Hippocampal formation (tissue), 2 donors: ENCODE results near the gene RCCD1.
"Not testable (repeated sequence)": the region's sequence is repeated elsewhere in the genome, so short reads cannot be mapped to it uniquely, and the experiment has no call there.

ENCODE experiments used
- DNase-seq, 2 donors: peaks; one replicate each; lab custom pipeline; 2025; lab: John Stamatoyannopoulos, UW

The RCCD1 gene, protein sequence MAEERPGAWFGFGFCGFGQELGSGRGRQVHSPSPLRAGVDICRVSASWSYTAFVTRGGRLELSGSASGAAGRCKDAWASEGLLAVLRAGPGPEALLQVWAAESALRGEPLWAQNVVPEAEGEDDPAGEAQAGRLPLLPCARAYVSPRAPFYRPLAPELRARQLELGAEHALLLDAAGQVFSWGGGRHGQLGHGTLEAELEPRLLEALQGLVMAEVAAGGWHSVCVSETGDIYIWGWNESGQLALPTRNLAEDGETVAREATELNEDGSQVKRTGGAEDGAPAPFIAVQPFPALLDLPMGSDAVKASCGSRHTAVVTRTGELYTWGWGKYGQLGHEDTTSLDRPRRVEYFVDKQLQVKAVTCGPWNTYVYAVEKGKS

DNA sequence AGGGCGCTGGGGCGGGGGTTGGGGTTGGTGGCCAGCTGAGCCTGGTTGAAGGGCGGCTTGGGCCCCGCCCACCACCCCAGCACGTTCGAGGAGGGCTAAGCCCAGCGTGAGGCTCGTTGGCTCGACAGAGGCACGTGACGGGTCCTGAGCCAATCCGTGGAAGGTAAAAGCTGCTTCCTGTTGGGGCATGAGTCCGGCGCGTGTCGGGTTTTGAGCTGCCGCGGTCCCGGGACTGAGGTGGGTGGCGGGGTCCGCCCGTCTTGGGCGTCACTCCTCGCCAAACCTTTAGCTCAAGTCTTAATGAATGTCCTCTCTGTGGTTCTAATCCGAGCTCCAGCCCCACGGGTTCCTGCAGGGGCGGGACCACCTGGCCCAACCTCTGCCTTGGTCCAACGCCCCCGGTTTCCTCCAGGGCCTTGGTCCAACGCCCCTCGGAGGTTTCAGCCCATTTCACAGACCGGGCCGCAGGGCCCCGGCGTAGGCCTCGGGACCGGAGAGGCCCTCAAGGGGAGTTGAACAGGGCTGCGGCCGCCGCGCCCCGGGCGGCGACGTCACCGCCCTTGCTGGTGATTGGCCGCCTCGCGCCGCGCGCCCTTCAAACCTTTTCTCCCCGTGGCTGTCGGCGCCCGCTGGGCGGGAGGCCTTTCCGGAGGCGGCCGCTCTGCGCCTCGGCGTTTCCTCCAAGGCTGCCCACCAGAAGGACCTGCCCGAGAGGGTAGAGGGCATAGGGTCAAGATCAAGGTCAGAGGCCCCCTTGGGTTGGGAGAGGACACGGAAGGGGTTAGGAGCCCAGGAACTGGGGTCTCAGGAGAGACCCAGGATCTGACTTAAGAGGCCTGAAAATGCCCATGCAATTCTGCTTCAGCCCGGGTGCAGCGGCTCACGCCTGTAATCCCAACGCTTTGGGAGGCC is at the start of gene RCCD1:
TSS of gene RCCD1 (plus strand) at position 173 of the 912 bp plus-strand sequence. CDS start 1,851 bp downstream, outside the sequence.
- peak; percentile 86 to 92 for DNase-seq

DNA sequence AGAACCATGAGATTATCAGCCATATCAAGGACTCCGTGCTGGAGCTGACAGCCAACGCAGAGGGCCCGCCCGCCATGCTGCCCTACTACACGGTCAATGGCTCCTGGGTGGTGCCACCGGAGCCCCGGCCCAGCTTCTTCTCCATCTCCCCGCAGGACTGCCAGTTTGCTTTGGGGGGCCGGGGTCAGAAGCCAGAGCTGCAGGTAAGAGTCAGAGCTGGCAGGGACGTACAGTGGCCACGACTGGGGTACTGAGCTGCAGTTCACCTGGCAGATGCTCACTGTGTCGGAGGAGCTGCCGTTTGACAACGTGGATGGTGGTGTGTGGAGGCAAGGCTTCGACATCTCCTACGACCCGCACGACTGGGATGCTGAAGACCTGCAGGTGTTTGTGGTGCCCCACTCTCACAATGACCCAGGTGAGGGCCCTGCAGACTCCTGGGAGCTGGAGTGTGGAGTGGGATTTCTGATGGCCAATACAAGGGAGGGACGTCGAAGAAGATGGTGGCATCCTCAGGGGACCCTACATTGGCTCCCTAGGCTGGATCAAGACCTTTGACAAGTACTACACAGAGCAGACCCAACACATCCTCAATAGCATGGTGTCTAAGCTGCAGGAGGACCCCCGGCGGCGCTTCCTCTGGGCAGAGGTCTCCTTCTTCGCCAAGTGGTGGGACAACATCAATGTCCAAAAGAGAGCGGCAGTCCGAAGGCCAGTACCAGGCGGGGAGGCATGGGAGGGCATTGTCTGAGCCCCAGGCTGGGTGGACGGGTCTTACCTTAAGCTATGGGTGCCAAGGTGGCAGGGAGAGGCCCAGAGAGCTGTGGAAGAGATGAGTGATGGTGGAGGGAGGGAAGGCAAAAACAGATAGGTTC is 49.1 kb upstream of the RCCD1 start:
- DNase-seq: no peak

DNA sequence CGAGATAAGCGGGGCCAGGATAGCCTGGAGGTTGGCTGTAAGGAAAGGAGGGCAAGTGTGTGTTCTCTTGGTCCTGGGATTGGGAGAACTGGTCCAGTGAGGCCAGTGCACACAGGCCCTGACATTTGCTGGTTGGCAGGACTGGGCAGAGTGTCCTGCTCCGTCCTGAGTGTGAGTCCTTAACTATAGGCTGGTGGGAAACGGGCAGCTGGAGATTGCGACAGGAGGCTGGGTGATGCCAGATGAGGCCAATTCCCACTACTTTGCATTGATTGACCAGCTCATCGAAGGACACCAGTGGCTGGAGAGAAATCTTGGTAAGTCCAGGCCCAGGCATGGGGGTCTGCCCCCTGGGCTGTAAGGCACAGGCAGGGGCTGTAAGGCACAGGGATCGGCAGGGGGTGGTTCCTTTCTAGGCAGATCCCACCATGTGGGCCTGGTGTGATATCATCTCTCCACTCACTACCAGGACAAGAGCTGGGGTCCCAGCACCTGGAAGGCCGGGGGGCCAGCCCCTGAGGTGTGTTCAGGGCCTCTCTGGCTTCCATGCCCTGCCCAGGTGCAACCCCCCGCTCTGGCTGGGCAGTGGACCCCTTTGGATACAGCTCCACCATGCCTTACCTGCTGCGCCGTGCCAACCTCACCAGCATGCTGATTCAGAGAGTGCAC is 48.4 kb upstream of the RCCD1 start:
- no peak for DNase-seq

DNA sequence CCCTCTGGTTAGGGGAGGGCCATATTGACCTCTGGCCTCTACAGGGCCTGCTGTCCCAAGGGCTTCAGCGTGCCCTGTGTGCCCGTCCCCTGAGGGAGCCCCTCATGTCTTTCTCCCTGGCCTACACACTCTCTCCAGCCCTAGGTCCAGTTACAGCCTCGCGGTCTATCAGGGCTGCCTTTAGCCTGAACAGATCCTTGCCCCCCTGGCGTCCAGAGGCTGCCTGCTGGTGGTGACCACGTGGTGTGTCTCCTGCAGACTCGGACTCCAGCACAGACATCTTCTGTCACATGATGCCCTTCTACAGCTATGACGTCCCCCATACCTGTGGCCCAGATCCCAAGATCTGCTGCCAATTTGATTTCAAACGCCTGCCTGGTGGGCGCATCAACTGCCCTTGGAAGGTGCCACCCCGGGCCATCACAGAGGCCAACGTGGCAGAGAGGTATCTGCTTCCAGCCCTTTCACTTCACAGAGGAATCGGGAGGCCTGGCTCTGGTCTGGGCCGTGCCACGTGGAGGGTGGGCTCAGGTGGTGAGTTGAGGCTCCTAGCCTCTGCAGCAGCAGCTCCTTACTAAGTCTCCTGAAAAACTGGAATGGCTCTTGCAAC is 47.5 kb upstream of the RCCD1 start:
- no peak for DNase-seq

DNA sequence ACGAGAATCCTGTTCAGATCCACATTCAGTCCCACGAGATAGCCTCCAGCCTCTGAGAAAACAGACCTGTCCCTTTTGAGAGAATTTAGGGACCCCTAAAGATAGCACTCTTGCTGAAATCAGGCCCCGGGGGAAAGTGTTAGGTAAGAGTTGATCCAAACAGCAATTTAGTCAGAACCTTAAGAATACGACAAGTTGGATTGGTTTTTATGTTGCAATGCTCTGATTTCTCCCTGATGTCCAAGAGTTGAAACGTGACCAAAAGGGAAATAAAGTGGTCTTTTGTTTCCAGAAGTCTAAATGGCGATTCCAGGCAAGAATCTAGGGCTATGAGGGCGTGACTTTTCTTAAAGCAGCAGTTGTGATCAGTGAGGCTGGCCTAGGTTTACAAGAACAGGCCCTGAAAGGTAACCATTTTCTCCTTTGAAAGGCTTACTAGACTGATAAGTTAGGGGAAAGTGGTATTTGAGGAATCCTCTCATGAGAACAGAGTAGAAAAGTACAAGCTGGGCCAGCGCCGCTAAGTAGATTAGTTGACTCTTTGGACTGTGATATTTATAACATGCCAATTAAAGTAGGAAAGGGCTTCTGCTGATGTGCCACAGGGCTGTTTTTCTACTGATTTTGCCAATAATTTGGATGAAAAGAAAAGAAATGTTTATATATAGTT is 46.7 kb upstream of the RCCD1 start:
- DNase-seq: peak in 1 of 2 donors; percentile 21

DNA sequence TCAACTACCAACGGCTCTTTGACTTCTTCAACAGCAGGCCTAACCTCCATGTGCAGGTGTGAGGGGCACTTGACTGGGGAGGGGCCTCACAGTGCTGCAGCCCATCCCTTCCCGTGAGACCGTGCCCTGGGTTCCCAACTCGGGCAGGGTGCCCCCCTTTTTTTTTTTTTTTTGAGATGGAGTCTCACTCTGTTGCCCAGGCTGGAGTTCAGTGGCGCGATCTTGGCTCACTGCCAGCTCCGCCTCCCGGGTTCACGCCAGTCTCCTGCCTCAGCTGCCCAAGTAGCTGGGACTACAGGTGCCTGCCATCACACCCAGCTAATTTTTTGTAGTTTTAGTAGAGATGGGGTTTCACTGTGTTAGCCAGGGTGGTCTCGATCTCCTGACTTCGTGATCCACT is 45.2 kb upstream of the RCCD1 start:
- DNase-seq: not testable (repeated sequence)

DNA sequence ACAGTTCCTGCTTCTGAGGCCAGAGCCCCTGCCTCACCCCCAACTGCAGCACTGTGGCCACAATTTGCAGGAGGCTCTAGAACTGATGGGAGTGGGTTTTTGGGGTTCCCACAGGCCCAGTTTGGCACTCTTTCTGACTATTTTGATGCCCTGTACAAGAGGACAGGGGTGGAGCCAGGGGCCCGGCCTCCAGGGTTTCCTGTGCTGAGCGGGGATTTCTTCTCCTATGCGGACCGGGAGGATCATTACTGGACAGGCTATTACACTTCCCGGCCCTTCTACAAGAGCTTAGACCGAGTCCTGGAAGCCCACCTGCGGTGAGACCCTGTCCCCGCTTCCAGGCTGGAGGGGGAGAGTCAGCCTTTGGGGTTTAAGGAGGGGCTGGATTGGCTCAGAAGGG is 44.7 kb upstream of the RCCD1 start:
- DNase-seq: no peak

DNA sequence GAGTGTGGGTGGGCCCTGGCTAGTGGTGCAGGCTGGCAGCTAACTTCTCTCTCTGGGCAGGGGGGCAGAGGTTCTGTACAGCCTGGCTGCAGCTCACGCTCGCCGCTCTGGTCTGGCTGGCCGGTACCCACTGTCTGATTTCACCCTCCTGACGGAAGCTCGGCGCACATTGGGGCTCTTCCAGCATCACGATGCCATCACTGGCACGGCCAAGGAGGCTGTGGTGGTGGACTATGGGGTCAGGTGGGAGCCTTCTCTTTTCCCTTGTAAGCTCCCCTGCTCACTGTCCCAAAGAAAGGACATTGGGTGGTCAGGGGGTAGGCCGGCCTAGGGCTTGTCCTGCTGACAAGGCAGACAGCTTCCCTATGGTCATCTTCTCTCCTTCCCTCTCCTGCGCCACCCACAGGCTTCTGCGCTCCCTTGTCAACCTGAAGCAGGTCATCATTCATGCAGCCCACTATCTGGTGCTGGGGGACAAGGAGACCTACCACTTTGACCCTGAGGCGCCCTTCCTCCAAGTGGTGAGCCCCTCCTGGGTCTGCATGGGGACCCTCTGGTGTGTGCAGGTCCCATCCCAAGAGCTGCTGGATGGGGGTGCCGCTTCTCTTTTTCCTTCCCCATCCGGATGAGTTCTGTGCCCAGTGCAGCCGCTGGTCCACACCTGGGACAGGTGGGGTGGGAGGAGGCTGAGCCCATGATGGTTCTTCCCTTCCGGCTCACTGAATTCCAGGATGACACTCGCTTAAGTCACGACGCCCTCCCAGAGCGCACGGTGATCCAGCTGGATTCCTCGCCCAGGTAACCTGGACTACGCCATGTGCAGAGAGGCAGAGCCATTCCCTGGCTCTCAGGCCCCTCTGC is 44.0 kb upstream of the RCCD1 start:
- DNase-seq: no peak

DNA sequence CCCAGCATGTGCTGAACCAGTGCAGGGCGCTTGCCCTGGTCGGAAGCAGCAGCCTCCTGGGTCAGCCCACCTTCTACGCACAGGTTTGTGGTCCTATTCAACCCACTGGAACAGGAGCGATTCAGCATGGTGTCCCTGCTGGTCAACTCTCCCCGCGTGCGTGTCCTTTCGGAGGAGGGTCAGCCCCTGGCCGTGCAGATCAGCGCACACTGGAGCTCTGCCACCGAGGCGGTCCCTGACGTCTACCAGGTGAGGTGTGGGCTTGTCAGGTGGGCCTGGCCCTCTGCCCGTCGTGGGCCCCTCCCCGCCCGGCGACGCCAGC is 43.4 kb upstream of the RCCD1 start:
- no peak for DNase-seq

DNA sequence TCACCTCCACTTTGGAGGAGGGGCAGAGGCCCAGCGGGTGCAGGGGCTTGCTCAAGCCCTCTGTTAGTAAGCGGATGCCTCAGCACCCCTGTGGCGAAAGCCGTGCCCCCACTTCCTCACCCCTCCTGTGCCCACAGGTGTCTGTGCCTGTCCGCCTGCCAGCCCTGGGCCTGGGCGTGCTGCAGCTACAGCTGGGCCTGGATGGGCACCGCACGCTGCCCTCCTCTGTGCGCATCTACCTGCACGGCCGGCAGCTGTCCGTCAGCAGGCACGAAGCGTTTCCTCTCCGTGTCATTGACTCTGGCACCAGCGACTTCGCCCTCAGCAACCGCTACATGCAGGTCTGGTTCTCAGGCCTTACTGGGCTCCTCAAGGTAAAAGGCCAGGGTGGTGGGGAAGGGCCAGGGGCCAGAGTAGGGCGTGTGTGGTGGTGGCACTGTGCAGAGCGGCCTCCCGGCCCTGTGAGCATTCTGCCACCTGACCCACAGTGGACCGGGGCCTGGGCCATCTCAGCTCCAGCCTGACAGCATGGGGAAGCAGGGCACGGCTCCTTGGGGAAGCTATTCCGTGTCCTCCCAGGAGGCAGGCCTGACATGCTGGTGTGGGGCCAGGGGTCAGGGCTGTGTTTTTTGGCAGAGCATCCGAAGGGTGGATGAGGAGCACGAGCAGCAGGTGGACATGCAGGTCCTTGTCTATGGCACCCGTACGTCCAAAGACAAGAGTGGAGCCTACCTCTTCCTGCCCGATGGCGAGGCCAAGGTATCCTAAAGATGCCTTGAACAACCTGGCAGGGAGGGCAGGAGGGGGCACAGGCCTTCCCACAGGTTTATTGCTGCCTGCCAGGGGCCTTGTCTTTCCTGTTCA is 42.5 kb upstream of the RCCD1 start:
- no peak for DNase-seq

DNA sequence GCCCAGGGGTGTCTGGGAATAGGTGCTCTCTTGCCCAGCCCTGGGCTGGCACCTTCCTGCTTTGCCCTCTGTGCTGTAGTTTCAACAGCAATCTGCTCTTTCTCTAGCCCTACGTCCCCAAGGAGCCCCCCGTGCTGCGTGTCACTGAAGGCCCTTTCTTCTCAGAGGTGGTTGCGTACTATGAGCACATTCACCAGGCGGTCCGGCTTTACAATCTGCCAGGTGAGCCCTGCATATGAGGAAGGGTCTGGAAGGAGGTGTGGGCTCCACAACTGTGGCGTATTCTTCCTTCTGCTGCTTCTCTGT is 42.0 kb upstream of the RCCD1 start:
- no peak for DNase-seq

DNA sequence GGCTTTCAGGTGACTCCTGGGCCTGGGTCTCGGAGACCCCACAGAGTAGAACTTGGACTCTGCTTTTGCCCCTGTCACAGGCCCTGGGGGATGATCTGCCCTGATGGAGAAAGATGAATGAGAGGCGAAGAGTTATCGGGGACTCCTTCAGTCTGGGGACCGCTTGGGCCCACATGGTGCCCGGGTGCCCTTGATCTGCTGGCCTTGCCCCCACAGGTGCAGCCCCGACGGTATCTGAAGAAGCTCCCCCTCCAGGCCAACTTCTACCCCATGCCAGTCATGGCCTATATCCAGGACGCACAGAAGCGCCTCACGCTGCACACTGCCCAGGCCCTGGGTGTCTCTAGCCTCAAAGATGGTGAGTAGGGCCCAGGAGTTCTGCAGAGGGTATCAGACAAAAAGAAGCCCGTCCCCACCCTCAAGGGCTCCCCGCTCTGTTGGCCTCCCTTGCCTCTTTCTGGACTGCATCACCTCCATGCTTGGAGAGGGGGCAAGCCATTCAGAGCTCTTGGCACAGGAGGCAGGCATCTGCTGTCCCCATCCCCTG is 41.2 kb upstream of the RCCD1 start:
- DNase-seq: no peak

DNA sequence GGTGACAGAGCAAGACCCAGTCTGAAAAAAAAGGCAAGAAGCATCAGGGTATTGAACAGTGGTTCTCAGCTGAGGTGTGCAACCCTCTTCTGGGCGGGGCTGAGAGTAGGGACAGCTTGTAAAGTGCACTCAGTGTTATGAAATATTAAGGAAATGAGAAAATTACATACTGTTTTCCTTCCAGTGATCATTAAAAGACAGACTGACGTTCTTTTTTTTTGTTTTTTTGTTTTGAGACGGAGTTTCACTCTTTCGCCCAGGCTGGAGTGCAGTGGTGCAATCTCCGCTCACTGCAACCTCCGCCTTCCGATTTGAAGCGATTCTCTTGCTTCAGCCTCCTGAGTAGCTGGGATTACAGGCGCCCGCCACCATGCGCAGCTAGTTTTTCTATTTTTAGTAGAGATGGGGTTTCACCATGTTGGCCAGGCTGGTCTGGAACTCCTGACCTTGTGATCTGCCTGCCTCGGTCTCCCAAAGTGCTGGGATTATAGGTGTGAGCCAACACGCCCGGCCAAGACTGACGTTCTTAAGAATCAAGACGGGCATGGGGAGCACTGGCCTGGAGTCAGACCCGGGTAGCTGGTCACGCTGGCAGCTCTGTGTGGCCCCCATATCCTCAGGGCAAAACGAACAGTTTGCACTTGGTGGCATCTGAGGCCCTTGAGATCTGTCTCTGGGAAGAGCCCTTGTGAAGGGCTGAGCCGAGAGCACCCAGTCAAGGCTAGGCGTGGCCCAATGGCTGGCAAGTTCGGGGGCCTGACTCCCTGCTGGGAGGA is 40.2 kb upstream of the RCCD1 start:
- no peak for DNase-seq

DNA sequence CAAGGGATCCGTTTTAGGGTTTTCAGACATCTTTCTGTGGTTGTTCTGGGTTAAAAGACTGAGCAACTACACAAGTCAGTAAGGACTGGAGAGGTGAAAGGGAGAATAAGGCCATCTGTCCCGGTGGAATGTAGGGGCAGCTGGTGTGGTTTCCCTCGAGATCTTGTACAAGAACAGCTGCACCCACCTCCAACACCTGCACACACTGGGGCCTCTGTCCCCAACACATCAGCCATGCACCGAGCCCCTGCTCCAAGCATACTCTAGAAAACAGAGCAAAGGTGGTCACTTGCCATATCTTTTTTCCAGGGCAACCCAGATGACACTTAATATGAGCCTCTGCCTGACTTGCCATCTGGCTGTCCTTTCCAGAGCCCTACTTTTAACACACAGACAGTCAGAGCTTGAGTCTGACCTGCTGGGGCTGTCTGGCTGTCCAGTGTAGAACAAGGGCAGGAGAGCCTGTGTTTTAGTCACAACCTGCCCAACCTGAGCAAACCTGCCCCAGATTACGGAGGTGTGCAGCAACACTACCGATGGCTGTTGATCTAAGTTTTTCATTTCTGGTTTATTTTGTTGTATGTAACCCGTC is 39.4 kb upstream of the RCCD1 start:
- DNase-seq: no peak

DNA sequence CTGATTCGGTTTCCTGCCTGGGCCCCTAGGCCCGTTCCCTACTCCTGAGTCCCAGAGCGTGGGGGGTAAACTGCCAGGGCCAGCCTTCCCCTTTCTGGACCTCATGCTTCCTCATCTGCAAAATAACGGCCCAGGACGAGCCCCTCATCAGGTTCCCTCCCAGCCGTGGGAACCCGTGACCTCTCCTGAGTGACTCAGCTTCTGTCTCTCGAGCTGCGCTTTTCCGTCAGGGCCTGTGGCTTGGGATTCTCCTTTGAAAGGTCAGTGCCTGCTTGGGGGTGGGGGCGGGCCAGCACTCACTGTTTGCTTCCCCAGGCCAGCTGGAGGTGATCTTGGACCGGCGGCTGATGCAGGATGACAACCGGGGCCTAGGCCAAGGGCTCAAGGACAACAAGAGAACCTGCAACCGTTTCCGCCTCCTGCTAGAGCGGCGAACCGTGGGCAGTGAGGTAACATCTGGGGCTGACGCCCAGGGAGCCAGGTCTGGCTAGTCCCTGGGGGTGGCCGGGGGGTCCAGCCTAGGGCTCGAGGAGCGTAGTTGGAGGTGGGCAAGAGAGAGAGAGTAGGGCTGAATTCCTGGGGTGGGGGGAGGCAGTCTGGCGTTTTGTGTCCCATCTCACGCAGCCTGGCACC is 38.8 kb upstream of the RCCD1 start:
- DNase-seq: no peak

DNA sequence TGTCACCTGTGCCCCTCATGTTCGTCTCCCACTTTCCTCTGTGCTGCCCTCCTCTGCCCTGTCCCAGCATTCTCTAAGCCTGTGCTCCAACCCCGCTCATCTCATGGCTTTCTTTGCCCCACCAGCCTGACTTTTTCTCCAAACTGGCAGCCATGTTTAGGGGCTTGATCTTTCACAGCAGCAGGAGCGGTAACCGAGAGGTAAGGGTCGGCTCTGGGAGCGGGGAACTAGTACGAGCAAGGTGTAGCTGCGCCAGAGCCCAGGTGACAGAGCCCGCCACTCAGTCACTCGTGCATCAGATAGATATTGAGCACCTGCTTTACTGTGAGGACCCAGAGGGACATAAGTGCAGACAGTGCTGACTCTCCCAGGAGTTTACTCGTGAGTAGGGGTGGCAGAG is 38.2 kb upstream of the RCCD1 start:
- DNase-seq: no peak

DNA sequence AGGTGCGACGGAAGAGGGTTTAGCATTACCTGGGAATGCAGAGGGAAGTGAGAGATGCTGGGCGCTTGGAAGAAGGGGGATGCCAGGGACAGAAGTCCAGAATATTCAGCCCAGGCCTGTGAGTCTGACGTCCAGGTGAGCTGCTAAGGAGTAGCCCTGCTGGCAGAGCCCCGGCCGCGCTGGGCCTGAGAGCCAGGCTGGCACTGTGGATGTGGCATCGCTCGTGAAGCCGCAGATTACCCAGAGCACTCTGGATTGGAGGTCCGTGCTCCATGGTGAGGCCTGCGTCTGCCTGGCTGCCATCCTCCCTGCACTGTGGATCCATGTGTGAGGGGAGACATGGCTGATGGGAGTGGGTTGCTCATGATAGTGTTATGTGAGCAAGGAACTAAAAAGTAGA is 37.1 kb upstream of the RCCD1 start:
- DNase-seq: no peak
